ENCODE measurements around the gene PHOX2B.

PHOX2B gene

DNA sequence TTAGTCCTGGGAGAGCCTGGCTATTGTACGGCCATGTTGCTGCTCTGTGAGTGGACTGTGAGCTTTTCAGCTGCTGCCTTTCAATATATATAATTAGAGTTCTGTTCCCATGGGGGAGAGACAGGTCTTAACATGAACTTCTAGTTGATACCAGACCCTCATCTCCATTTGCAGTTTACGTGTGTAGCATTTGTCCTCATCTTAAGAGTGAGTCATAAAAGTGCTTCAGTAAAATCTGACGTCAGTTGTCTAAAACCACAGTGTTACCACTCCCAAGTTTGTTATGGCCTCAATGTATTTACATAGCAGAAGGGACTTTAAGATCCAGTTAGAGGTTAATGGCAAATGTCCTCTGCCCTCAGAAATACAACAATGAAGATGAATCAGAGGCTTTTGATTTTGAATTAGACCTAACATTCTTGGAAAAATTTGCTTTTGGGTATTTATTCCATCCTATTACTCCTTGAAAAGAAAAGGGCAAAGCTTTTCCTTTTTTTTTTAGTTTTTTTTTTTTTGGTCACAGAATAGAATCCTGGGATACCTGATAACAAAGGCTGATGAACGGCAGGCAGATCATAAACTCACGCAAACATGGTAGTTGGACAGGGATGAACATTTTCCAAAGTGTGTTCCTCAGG lies 38.6 kb downstream of the PHOX2B start:
- DNase-seq: no peak

DNA sequence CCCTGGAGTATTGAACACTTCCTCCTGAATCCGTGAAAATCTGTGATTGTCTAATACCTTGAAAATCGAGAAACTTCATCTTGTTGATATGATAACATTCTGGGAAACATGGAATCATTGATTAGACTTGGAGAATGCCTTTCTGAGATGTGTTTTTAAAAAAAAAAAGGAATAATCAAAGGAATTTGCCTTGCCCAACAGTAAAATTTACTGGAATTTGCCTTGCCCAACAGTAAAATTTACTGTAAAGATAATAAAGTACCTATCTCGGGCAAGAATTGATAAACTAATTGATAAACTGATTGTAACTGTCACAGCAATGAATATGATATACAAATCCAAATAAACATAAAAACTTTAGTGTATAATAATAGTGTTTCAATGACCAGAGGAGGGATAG lies 44.7 kb downstream of the PHOX2B start:
- no peak for DNase-seq

GRCh38 chr4:41702770-41703169 lies 45.8 kb downstream of the PHOX2B start:
- DNase-seq: no peak

DNA sequence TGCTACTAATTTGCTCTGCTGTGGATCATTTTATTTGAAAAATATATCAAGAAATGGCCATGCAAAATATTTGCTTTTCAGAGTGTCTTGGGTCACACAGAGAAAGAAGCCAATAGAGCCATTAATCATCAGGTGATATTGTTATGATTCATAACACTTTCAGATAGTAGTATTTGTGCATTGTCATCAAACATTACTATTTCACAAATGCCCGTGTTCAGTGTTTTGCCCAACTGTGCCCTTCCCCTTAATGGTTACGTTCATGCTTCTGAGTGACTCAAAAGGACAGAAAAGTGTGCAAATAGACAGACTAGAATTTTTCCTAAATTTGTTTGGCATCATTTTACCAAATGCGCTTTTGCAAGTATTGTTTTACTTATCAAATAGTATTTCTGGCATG lies 46.5 kb downstream of the PHOX2B start:
- no peak for DNase-seq

DNA sequence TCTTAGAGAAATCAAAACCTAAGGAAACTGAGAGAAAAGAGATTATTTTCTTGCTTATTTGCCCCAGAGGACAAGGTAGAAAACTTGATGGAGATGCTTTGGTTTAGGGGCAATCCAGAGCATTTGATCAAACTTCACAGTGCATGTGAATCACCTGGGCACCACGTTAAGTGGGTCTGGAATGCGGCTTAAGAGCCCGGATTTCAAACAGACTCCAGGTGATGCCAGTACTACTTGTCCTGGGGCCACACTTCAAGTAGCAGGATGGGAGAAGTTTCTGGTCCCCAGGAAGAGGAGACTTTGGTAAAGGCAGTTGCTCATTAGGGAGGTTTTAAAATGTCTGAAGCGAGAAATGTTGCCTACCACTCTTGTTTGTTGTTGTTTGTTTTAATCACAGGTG lies 51.8 kb downstream of the PHOX2B start:
- no peak for DNase-seq

DNA sequence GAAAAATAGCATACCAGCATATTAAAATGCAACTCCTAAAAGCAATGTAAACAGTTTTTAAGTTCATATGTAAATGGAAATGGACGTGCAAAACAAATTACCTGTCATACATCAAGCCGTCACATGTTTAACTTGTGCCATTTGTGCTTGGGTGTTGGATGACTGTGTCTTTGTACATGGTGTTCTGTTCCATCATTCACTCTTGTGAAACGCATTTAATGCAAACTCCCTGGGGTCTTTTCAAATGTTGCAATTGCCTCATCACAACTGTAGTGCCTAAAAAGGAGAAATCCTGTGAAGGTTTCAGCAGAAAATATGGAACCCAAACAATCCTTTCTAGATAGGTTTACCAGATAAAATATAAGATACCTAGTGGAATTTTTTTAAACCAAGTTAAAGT lies 52.4 kb downstream of the PHOX2B start:
- no peak for DNase-seq

Measured in NCI-H1694 (cell line).